Fibroblast of mammary gland (primary cell): ENCODE results near the gene INPP5A.

Experiments
- DNase-seq: peaks from one replicate; pipeline ENCODE4 v3.0.0-alpha.2; 2010; ENCODE audit warnings: low read depth
- H3K4me3 ChIP-seq: 2 replicates; pipeline ENCODE4 v1.5.1; 2011; ENCODE audit warnings: low read depth, mild to moderate bottlenecking, low read length, moderate library complexity; ENCODE audit not compliant: control insufficient read depth
- CTCF ChIP-seq: conservative IDR thresholded peaks from 2 replicates; pipeline ENCODE4 v1.5.1; 2011; ENCODE audit warnings: low read depth, low read length, inconsistent platforms; ENCODE audit not compliant: control insufficient read depth, insufficient read depth

Gene INPP5A

GRCh38 chr10:132724446-132724845 is 186.9 kb downstream of the INPP5A start:
- H3K4me3 ChIP-seq, result no peak overlapping the region
- TF ChIP-seq CTCF, result no peak
- DNase-seq, result peak; percentile 71

- DNase-seq, result no peak
- H3K4me3 ChIP-seq, result no peak overlapping the region
- TF ChIP-seq CTCF, result no peak
Measured at GRCh38 chr10:132725202-132725601, 187.6 kb downstream of the INPP5A start.

- DNase-seq, result no peak
- H3K4me3 ChIP-seq, result no peak overlapping the region
- TF ChIP-seq CTCF, result no peak
Measured at GRCh38 chr10:132726194-132726593, 188.6 kb downstream of the INPP5A start.

GRCh38 chr10:132726951-132727350 is 189.4 kb downstream of the INPP5A start:
- DNase-seq, result no peak
- no peak overlapping the region for H3K4me3 ChIP-seq
- TF ChIP-seq CTCF, result no peak

GRCh38 chr10:132727411-132727810 is 189.8 kb downstream of the INPP5A start:
- H3K4me3 ChIP-seq, result no peak overlapping the region
- no peak for TF ChIP-seq CTCF
- no peak for DNase-seq

GRCh38 chr10:132728321-132728720 is 190.7 kb downstream of the INPP5A start:
- no peak overlapping the region for H3K4me3 ChIP-seq
- DNase-seq, result no peak
- no peak for TF ChIP-seq CTCF

GRCh38 chr10:132728741-132729140 is 191.2 kb downstream of the INPP5A start:
- H3K4me3 ChIP-seq, result no peak overlapping the region
- DNase-seq, result no peak
- no peak for TF ChIP-seq CTCF
